H1 (cell line): ENCODE data around the gene CUBN. TPM values are rescaled to one million over a fixed set of nuclear protein-coding genes. Genes with fewer than 3 reads are reported as not detected.

ENCODE experiments used
- FOSL1 ChIP-seq: IDR thresholded peaks from 2 replicates; pipeline ENCODE4 v1.6.1; 2011; ENCODE audit warnings: mild to moderate bottlenecking, low read depth, low read length, moderate library complexity; ENCODE audit not compliant: insufficient read depth
- JUN ChIP-seq: IDR thresholded peaks from 2 replicates; pipeline ENCODE4 v1.6.1; 2011; ENCODE audit warnings: low read depth, mild to moderate bottlenecking, improper control_type of control experiment, low read length
- MAFK ChIP-seq: IDR thresholded peaks from 2 replicates; pipeline ENCODE4 v1.6.1; 2012; ENCODE audit warnings: low read depth, mild to moderate bottlenecking, improper control_type of control experiment, low read length
- polyA plus RNA-seq, 7 experiments: library from polyadenylated mRNA; depleted of rRNA in 3 of 7; stranded (reverse) in 5 of 7; unstranded in 2 of 7; fragments of >200 nt in 5 of 7; fragments of 200-250 nt in 2 of 7; gene quantifications; 1 replicate in 5 of 7; 2 replicates in 1 of 7; 4 replicates in 1 of 7; pipeline versions ENCODE4 v1.2.1 to v1.2.3, GENCODE V29; 2011 to 2013; ENCODE audit warnings: missing spikeins in 2 of 7, mixed read lengths in 2 of 7
- total RNA-seq: library from RNA; stranded (reverse); fragmentation: NEBNext Ultra II Directional; extraction: Animal tissue kit (Norgen Biotek cat#: 25700); gene quantifications from 2 replicates; pipeline ENCODE4 v1.2.1, GENCODE V29; 2021
- TF ChIP-seq, protein P1 (sequence below): IDR thresholded peaks from 2 replicates; pipeline ENCODE4 v1.6.1; 2011; ENCODE audit warnings: low read length, improper control_type of control experiment

The CUBN gene
- total and polyA plus RNA-seq, 2 of the 8 experiments (the other 6 are each of a cell fraction or from before 2014, with no cell fraction given): 0.04 to 0.08 TPM

- TF ChIP-seq, protein P1, sequence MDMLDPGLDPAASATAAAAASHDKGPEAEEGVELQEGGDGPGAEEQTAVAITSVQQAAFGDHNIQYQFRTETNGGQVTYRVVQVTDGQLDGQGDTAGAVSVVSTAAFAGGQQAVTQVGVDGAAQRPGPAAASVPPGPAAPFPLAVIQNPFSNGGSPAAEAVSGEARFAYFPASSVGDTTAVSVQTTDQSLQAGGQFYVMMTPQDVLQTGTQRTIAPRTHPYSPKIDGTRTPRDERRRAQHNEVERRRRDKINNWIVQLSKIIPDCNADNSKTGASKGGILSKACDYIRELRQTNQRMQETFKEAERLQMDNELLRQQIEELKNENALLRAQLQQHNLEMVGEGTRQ: no peak
- no peak for TF ChIP-seq FOSL1
- TF ChIP-seq MAFK: no peak
- TF ChIP-seq JUN: no peak
Observed at GRCh38 chr10:16954280-16955030, 175.2 kb downstream of the CUBN start (continued).
